Stimulated activated CD4-positive, alpha-beta T cell treated with anti-CD3 and anti-CD28 coated beads, TNF-alpha, amount 100 ng/mL, for 4 hours (primary cell): ENCODE data around the gene IL4.
A peak's percentile ranks its signal among the peaks of the same experiment; 100 is the strongest.
"Not testable (repeated sequence)": the region's sequence is repeated elsewhere in the genome, so short reads cannot be mapped to it uniquely, and the experiment has no call there.

Experiments used
- DNase-seq, 3 experiments: peaks; one replicate each; pipeline ENCODE4 v3.0.0-alpha.2; 2020; ENCODE audit warnings: low read depth in 3 of 3

The IL4 gene

GRCh38 chr5:132673939-132674630 lies at the start of gene IL4:
Gene IL4, plus strand, starts transcription at chr5:132673989. Its CDS starts 62 bp downstream, at chr5:132674051.
- DNase-seq = no peak

- DNase-seq = no peak
These were observed 46.3 kb upstream of the IL4 start for GRCh38 chr5:132627470-132627869.

GRCh38 chr5:132628814-132629213 lies 45.0 kb upstream of the IL4 start:
- no peak for DNase-seq

- DNase-seq = no peak
These were observed 44.4 kb upstream of the IL4 start for GRCh38 chr5:132629230-132629944.

GRCh38 chr5:132633587-132633986 lies 40.2 kb upstream of the IL4 start:
- not testable (repeated sequence) for DNase-seq

- DNase-seq = no peak
These were observed 37.9 kb upstream of the IL4 start for GRCh38 chr5:132635873-132636272.

- DNase-seq = no peak
These were observed 36.5 kb upstream of the IL4 start for GRCh38 chr5:132637241-132637640.

- DNase-seq = no peak
These were observed 34.1 kb upstream of the IL4 start for GRCh38 chr5:132639706-132640130.

- no peak for DNase-seq
These were observed 33.2 kb upstream of the IL4 start for GRCh38 chr5:132640613-132641012.

GRCh38 chr5:132641241-132641723 lies 32.5 kb upstream of the IL4 start:
- DNase-seq = no peak

GRCh38 chr5:132641841-132642240 lies 31.9 kb upstream of the IL4 start:
- no peak for DNase-seq

- DNase-seq = no peak
These were observed 29.6 kb upstream of the IL4 start for GRCh38 chr5:132644177-132644576.

- no peak for DNase-seq
These were observed 27.1 kb upstream of the IL4 start for GRCh38 chr5:132646583-132647266.

- no peak for DNase-seq
These were observed 26.3 kb upstream of the IL4 start for GRCh38 chr5:132647473-132647872.

GRCh38 chr5:132648355-132648754 lies 25.4 kb upstream of the IL4 start:
- no peak for DNase-seq

- DNase-seq = no peak
These were observed 21.8 kb upstream of the IL4 start for GRCh38 chr5:132651838-132652469.

GRCh38 chr5:132653716-132654115 lies 20.1 kb upstream of the IL4 start:
- no peak for DNase-seq

GRCh38 chr5:132655821-132656773 lies 17.7 kb upstream of the IL4 start:
- DNase-seq = peak in 2 of 3 experiments; percentile 11 to 28

GRCh38 chr5:132656774-132657355 lies 16.9 kb upstream of the IL4 start:
- DNase-seq = no peak

GRCh38 chr5:132657676-132658380 lies 16.0 kb upstream of the IL4 start, which contains the start of gene IL13:
Gene IL13, plus strand, starts transcription at chr5:132658173. Its CDS starts 14 bp downstream, at chr5:132658187.
- DNase-seq = no peak
